Measurements from ENCODE around the gene MB21D2.

DNA sequence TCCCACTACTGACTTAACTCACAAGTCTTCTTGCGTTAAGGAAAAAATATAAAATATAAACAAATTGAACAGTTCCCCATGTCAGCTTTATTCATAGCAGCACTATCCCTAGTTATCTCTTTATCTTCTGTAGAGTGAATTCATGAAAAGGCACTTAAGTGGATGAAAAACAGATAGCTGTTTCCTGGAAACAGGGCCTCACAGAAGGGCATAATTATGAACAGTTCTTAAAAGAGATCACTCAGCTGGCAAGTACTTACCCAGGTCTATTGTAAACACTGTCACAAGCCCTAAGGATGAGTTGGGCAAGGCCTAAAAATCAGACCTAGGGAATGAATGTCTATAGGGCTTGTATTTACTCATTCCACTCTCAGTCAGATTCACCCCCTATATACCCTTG lies 10.7 kb downstream of the MB21D2 start:
- TF ChIP-seq, protein P1, sequence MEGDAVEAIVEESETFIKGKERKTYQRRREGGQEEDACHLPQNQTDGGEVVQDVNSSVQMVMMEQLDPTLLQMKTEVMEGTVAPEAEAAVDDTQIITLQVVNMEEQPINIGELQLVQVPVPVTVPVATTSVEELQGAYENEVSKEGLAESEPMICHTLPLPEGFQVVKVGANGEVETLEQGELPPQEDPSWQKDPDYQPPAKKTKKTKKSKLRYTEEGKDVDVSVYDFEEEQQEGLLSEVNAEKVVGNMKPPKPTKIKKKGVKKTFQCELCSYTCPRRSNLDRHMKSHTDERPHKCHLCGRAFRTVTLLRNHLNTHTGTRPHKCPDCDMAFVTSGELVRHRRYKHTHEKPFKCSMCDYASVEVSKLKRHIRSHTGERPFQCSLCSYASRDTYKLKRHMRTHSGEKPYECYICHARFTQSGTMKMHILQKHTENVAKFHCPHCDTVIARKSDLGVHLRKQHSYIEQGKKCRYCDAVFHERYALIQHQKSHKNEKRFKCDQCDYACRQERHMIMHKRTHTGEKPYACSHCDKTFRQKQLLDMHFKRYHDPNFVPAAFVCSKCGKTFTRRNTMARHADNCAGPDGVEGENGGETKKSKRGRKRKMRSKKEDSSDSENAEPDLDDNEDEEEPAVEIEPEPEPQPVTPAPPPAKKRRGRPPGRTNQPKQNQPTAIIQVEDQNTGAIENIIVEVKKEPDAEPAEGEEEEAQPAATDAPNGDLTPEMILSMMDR (IDR thresholded peaks at IDR 0.05) = no peak
- no peak for TF ChIP-seq POLR2A (IDR thresholded peaks at IDR 0.05)
